ENCODE measurements around the gene UVSSA.
"Not testable (repeated sequence)": the region's sequence is repeated elsewhere in the genome, so short reads cannot be mapped to it uniquely, and the experiment has no call there.

The UVSSA gene

GRCh38 chr4:1411436-1412375 is 64.7 kb downstream of the UVSSA start:
- DNase-seq, result no peak

DNA sequence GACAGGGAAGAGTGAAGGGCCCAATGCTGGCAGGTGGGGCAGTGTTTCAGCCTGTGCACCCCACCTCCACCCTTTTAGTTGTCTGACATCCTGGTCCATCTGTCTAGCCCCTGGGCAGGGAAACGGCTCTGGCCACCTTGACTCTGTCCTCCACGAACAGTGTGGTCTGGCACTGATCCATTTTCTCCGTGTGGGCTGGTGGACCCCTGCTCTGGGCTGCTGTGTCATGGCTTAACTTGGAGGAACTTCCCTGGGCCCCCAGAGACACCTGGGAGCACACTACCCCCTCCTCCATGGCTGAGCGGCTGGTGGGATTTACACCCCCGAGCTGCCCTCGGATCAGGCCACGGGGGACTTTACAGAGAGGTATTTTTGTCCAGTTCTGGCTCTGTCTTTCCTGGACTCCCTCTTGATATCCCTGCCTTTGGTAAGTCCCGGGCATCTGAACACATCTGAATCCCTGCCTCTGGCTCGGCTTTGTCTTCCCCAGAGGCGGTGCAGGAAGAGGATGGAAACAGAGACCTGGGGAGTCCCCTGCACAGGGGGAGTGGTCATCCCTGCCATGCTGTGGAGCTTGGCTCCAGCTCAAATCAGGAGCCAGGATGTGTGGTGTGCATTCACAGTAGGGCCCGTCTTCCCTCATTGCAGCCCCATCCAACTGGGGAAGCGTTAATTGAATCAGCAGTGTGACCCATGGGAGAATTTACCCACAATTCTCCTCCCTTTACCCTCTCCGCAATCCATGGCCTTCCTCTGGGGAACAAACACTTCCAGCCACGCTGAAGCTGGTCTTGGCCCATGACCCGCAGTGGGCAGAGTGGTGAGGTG is 65.6 kb downstream of the UVSSA start:
- no peak for DNase-seq

DNA sequence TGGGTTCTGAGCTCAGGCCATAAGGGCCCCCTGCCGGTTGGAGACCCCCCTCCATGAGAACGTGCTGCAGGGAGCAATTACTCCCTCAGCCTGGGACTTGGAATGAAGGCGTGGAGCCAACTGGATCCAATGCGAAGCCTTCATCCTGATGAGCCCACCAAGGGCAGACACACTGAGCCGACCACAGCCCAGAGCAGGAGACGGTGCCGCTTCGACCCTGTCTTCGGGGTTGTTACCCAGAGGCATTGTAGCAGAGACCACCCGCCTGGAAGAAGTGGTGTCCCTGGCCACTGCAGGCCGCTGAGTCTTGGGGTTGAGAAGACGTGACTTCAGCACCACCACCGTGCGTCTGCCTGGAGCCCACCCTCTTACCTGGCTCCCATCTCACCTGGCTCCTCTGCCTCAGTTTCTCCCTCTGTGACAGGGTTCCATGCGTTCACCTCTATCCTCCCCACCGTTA is 66.2 kb downstream of the UVSSA start:
- no peak for DNase-seq

- DNase-seq, result no peak
These were observed 66.9 kb downstream of the UVSSA start for GRCh38 chr4:1413687-1414479.

DNA sequence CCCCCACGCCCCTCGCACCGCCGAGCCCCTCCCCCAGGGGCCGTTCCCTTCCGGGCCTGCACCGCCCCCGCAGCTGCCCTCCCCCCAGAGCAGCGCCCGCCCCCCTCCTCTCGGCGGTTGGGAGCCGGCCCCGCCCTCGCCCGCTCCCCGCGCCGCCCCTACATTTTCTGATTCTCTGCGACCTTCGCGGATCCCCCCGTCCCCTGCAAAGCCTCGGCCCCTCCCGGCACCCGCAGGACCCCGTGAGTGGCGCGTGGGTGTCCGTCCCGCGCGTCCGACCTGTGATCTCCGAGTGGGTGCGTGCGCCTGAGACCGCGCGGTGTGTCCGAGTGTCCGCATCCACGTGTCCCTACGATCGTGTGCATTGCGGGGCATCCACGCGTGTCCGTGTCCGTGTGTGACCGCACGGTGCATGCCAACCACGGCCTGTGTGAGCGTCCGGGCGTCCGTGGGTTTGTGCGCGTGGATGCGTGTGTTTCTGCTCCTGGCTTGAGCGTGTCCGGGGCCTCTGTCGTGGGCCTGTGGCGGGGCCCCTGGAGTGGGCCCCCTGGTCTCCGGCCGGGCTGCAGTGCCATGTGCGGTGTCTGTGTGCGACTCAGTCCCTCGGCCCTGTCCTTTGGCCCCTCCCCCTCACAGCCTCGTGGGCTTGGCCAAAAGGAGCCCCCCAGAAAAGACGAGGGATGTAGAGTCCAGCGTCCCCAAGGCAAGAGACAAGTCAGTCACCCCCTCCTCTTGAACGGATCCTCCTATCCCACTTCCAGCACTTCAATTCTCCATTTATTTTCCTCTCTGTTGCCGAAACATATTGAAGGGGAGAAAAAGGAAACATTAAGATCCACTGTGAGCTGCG is 68.0 kb downstream of the UVSSA start:
- no peak for DNase-seq

- DNase-seq, result no peak
These were observed 68.6 kb downstream of the UVSSA start for GRCh38 chr4:1415681-1415981.

DNA sequence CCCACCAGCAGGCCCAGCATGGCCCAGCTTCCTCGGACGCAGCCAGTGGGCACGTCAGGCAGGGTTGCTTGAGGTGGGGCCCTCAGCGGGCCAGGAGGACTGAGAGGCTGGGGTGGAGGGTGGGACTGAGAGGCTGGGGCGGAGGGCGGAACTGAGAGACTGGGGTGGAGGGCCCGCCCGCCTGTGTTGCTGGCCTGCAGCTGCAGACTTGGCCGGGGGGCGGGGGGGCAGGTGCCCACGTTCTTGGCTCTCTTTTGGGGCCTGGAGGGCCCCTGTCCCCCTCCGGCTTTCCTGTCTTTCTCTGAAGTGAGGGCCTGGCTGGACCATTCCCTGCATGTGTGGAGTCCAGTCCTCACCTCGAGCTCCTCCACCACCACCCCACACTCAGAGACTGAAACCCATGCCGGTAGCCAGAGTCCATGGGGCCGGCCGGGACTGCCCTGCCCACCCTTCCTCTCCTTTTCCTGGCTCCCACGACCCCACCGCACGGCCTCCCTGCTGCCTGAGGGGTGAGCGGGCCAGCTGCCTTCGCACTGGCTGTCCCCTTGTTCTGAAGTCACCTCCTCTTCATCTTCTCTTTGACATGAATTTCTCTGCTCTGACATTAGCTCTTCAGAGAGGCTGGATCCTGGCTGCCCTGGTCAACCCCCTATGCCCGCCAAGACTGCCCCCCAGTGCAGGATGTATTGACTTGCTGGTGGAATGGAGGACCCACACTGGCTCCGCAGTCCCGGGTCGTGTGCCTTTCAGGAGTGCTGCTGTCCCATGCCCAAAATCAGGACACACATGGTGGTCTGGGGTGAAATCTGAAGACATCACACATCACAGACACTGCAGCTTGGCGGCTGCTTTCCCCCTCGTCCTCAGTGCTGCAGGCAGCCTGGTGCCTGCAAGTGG is 69.3 kb downstream of the UVSSA start:
- no peak for DNase-seq

DNA sequence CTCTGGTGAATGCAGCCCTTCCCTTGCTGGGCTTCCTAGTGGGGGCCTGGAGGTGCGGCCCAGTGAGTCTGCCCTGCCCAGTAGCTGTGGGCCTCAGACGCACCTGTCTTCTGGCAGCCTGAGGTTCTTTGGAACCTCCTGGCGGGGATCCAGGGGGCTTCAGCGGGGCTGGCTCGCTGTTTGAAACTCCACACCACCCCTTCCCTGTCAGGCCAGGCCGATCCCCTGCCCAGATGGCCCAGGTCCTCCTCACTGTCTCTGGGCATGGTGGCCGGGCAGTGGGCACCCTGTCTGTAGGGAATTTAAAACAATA is 69.9 kb downstream of the UVSSA start:
- no peak for DNase-seq

- DNase-seq, result no peak
These were observed 70.7 kb downstream of the UVSSA start for GRCh38 chr4:1417522-1418390.

GRCh38 chr4:1418494-1419285 is 71.7 kb downstream of the UVSSA start:
- no peak for DNase-seq

DNA sequence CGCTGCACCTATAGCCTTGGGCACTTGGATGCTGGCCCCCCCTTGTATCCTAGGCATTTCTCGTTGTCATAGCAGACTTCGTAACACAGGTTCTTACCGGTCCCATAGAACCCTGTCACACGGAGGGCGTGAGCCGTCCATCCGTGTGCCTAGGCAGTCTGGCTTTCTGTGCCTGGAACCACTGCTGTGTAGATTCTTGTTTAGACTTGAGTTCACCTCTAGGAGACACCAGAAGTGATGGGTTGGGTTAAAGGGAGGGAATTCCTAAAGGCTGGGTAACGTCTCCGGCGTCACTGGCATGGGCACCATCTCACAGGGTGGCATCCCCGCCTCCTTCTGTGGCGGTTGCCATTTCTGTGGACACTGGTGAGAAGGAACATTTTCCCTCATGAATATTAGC is 72.7 kb downstream of the UVSSA start:
- DNase-seq, result no peak

DNA sequence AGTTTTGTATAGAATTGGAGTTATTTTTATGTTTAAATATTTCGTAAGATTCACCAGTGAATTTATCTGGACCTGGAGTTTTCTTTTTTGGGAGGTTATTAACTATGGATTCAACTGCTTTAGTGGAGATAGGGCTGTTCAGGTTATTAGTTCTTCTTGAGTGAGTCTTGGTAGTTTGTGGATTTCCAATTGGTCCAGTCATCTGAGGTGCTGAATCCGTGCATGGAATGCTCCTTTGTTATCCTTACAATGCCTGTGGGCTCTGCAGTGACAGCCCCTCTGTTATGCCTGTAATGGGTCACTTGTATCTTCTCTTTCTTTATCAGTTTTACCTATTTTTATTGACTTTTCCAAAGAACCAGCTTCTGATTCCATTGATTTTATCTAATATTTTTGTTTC is 74.6 kb downstream of the UVSSA start:
- no peak for DNase-seq

- no peak for DNase-seq
These were observed 80.0 kb downstream of the UVSSA start for GRCh38 chr4:1427010-1427409.

- not testable (repeated sequence) for DNase-seq
These were observed 96.7 kb downstream of the UVSSA start for GRCh38 chr4:1443688-1444172.

All from kidney glomerular epithelial cell (primary cell).